GM21367 (cell line): ENCODE results near the gene WDR5.

Experiments used
- ATAC-seq: cut with Tn5 transposase; IDR thresholded peaks from one replicate; pipeline ENCODE4 v1.9.1; 2021; ENCODE audit not compliant: unreplicated experiment

WDR5 gene

DNA sequence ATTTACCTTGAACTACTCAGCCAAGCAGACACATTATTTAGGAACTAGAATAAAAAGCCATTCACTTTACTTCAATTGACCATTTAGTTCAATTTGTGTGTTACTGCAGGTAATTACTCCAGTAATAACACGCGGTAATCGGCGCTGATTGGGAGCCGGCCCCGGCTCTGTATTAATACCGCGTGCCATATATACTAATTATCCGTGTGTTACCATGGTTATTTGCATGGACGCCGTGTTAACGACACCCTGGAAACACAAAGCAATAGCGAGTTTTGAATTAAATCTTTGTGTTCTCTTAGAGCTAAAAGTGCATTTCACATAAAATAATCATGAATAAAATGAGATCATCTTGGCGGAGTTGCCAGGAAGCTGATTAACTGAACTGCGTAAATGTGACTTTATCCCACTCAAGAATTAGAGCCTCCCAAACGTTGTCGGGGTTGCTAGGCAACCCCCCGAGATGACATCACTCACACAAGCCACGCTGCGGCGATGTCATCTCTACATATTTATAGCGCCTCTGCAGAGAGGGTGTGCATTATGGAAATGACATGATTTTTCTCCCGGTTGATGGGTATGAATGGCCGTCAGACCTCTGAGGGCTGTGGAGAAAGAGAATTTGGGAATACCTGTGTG lies 69.9 kb downstream of the WDR5 start:
- no peak for ATAC-seq

DNA sequence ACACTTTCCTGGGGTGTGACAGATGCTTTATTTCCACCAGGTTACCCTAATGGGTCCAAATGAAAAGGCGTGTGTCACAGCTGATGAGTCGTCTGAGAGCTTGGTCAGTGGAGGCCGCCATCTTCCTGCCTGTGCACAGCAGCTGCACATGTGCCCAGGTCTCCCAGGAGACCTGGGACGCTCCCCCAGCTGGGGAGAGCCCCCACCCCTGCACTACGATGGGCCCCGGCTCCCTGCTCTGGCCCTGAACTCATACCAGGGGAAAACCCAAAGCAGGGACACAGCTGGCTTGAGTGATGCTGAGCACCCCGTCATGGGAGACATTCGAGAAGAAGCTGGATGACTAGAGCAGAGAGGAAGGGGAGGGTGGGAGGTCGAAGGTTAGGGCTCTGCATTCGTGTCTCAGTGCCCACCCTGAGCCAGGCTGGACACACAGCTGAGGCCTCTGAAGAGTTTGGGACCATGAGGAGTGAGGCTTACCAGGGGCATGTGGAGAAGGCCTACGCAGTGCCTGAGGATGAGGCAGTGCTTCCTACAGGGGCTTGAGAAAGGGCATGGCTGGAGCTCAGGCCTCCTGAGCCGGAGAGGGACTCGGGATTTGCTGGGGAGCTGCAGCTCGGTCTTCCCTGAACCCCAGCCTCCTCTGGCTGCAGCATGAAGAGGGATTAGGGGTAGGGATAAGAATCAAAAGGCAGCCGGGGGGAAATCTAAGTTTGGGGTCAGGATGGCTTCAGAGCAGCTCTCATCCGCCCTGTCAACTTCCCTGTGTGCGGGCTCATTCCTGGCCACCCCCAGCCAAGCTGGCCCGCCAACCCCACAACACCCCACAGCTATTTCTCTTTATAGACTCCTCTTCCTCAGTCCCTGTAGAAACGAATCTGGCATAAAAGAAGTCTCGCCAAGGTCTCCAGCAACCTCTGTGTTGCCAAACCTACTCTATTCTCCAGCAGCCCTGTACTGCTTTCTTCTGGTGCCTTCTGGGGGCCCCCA lies 70.7 kb downstream of the WDR5 start:
- no peak for ATAC-seq

DNA sequence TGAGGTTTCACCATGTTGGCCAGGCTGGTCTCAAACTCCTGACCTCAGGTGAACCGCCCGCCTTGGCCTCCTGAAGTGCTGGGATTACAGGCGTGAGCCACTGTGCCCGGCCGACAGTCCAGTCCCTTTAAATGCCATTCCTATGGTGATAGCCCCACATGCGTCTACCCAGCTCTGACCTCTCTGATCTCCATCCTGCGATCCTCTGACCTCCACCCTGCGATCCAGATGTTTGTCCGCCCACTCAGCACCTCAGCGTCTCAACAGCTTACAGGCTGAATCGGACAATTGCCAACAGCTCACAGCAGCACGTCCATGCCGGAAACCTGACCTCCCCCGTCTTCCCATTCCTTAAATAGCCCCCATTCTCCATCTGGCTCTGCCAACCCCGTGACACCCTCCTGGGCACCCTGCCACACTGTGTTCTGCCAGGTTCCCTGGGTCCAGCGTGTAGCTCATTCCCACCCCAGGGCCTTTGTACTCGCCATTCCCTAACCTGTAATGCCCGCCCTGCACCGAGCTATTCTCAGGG lies 72.5 kb downstream of the WDR5 start:
- ATAC-seq = no peak

DNA sequence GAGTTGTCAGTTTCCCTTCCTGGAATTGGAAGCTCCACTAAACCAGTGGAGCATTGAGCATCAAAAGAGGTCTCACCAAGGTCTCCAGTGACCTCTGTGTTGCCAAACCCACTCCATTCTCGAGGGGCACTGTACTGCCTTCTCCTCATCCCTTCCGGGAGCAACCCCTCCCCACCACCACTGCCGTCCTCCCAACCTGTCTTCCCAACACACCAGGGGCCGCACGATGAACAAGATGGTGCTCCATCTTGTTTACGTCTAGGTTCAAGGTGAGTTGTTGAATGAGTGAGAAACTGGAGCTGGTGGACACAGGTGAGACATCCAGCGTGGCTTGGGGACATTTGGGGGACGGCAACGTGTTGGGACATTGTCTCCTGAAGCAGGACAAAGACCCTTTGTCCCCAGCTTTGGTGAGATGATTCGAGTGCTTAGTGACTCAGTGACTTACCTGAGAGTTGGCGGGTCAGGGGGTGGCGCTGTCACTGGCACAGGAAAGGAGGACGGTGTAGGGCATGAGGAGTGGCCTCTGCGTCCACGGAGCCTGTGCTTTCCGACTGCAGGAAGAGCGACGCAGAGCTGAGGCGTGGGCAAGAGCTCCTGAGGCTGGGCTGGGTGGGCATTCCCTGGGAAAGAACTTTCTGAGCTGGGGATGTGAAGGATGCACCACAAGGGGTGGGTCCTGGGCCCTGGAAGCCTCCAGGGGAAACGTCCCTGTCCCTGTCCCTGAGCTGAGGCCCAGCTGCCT lies 73.3 kb downstream of the WDR5 start:
- no peak for ATAC-seq
